HG02840 (cell line): ENCODE measurements around the gene CLDN6.

ENCODE experiments used
- ATAC-seq: cut with Tn5 transposase; IDR thresholded peaks from one replicate; pipeline ENCODE4 v1.9.1; 2021; ENCODE audit warnings: mild to moderate bottlenecking, moderate library complexity, moderate number of reproducible peaks; ENCODE audit not compliant: unreplicated experiment, low FRiP score

Gene CLDN6

DNA sequence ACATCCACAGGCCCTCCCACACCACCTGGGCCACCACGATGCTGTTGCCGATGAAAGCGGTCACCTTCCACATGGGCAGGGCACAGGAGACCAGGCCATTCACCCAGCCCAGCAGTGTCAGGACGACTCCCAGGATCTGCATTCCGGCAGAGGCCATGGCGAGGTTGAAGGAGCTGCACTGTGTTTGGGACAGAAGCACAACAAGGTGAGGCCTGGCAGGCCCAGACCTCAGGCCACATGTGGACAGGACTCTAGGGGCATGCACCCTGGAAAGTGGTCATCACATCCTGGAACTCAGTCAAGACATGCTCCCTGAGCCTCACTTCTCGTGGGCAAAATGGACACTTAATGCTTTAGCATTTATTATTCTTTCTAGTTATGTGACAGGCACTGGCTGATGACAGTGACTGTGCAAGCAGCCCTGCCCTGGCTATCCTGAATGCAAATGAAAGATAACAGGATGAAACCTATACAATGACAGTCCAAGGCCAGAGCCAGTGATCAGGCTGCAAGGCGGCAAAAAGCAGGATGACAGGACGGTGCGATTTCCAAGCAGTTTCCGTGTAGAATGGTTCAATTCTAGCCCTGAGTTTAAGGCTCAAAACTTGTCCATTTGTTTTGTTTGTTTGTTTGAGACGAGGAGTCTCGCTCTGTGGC, 2.0 kb downstream of the CLDN6 start:
- ATAC-seq = no peak

DNA sequence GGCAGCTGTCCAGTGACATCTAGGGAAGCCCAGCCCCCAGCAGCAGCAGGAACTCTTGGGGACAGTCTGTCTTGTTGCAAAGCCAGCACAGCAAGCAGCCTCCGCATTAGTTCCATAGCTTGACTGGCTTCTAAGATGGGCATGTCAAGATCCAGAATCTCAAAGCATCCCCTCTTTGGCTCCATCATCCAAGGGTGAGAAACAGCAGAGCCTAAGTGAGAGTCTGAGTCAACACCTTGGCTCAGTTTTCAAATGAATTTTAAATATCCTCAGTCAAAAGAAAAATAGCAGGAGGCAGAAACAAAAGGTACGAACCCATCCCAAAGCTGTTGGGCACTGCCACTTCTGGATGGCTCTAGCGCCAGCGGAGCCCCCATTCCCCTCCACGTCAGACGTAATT, 3.0 kb downstream of the CLDN6 start:
- no peak for ATAC-seq

DNA sequence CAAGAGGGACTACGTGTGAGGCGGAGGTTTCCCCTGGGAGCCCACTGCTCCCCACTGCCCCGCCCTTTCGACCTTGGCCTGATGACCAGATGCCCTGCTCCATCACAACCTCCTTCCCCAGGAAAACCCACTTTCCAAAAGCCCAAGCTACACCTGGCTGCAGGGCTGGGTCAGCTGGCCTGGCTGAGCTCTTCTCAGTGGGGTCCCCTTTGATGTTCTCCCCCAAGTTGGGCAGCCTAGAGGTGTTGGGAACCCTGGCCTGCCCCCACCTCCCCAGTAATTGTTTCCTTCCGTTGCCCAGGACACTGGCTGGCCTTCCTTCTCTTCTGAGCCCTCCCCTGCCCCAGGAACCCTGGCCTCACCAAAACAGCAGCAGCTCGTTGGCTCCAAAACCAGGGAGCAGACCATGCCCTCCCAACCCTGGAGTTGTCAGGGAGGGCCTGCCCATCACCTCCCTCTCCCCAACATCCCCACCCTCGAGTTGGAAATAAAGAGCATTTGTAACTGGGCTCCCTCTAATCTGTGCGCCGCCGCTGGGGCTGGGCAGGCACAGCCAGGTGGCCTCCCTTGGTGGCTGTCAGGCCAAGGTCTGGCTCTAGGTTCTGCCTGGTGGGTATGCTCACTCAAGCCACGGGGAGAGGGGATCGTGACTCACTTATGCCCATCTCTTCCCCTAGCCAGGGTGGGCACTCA, 3.8 kb downstream of the CLDN6 start:
- no peak for ATAC-seq

DNA sequence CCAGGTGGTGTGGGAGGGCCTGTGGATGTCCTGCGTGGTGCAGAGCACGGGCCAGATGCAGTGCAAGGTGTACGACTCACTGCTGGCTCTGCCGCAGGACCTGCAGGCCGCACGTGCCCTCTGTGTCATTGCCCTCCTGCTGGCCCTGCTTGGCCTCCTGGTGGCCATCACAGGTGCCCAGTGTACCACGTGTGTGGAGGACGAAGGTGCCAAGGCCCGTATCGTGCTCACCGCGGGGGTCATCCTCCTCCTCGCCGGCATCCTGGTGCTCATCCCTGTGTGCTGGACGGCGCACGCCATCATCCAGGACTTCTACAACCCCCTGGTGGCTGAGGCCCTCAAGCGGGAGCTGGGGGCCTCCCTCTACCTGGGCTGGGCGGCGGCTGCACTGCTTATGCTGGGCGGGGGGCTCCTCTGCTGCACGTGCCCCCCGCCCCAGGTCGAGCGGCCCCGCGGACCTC, 4.5 kb downstream of the CLDN6 start:
- no peak for ATAC-seq

DNA sequence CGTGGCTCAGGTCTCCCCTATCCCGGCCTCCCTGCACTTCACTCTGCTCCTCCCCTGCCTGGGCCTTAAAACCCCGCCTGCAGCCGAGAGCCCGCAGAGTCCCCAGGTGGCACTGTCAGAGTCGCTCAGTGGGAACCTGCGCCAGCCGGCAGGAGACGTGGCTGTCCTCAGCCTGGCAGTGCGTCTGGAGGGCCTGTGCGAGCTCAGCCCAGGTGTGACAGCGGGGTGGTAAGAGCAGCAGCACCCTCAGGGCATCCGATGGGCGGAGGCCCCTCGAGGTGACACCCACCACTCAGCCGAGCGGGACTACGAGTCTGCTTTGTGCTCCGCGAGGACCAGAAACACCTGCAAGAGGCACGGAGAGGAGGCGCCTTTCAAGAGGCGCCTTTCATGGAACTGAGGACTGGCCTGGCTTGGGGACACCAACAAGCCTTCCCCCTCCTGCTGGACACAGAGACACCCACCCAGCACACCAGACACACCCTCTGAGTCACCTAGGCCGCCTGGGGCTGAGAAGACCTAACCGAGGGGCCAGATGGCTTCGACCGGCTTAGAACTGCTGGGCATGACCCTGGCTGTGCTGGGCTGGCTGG, 5.1 kb downstream of the CLDN6 start, which contains the start of gene CLDN9:
Gene CLDN9, plus strand, starts transcription at position 96 of the 593 bp plus-strand sequence. Its CDS starts 440 bp downstream, at position 536.
- no peak for ATAC-seq

DNA sequence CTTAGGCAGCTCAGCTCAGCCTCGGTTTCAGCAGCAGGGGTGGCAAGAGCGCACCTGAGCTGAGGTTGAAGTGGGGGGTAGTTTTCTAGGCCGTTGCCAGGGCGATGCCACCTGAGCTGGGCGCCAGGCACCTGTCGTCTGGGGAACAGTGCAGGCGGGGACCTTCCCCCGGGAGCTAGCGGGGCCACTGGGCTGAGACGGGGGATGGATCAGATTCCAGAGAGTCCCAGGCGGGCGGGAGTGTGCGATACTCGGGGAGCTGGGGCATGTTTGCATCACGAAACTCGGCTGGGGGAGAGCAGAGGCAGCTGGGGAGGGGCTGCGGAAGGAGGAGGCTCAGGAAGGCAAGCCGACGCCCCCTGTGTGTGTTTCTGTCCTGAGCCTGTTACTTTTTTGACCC, 5.7 kb downstream of the CLDN6 start:
- ATAC-seq = no peak

DNA sequence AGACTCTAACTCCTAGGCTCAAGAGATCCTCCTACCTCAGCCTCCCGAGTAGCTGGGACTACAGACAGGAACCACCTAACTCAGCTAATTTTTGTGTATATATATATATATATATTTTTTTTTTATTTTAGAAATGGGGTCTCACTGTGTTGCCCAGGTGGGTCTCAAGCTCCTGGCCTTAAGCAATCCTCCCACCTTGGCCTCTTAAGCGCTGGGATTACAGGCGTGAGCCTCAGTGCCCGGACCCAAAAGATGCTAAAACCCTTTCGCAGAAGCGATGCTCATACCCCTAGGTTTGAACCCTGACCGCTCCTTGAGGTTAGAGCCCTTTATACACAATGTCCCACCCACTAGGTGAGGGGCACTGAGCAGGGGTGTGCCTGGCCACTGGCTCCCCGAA, 7.5 kb downstream of the CLDN6 start:
- no peak for ATAC-seq

DNA sequence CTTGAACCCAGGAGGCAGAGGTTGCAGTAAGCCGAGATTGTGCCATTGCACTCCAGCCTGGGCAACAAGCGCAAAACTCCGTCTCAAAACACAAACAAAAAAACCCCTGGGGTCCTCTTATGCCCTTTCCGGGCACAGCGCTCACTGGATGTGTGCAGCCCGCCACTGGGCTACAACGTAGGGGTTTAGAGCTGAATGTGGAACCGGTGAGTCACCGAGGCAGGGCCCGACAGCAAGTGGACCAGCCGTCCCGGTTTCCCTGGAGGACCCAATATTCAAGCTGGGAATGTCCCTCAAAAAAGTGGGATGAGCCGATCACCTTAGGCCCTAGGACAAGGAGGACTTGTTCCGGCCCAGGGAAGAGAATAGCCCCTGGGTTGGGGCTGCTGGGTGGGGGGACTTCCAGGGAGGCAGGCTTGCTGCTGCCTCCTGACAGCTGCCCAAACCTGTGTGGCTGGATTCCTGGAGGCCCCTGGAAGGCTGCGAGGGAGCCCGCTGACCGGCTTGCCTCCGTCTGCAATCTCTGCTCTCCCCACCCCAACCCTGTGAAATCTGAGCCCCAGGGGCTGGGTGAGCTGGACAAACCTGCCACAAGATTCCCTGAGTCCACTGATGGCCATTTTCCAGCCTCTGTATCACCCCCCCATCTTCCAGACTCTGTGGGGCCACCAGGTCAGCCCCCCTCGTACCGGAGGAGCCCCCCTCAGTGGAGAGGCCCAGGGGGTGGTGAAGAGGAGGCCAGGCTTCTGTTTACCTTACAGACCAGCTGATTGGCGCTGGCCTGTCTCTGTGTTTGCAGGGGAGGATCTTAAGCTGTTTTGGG, 8.2 kb downstream of the CLDN6 start:
- ATAC-seq = no peak

DNA sequence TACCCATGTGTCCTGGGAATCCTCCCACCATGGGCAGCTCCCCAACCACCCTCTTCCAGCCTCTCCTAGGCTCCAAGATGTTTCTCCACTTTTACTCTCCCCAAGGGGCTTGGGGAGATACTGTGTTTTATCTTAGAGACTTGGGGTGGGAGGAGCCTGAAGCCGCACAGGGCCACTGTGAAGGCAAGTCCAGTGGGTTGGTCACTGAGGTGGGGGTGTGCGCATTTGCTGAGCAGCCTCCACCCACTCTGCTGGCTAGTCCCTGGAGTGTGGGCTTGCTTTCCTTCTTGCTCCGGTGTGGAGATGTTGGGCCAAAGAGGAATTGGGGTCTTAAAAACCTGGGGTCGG, 9.3 kb downstream of the CLDN6 start:
- ATAC-seq = no peak

DNA sequence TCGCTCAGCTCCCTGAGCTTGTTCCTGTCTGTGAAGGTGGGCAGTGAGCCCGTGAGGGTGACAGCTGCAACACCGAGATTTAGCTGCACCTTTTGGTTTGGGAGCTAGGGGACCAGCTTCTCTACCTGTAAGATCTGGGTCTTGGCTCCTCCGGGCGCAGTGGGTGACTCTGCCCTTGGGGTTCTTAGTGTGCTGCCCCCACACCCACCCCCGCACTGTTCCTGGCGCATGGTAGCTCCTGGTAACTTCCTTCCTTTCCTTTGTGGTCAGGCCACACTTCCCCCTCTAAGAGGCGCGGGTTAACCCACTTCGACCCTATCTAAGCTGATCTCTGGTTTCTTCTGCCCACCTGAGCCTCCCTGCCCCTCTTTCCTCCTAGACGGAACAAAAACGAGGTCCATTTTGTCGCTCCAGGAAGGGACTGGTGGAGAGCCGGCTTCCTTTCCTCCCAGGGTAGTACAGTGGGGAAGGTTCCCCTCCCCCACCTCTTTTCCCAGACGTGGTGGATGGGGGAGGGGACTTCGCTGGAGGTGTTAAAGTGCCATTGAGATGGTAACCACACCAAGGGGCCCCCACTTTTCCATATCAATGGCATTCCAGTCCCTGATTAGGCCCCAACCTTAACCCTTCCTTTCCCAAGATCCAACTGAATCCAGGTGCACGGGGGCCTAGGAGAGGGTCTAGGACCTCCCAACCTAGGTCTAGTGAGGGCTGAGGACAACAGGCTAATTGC, 9.9 kb downstream of the CLDN6 start:
- no peak for ATAC-seq

DNA sequence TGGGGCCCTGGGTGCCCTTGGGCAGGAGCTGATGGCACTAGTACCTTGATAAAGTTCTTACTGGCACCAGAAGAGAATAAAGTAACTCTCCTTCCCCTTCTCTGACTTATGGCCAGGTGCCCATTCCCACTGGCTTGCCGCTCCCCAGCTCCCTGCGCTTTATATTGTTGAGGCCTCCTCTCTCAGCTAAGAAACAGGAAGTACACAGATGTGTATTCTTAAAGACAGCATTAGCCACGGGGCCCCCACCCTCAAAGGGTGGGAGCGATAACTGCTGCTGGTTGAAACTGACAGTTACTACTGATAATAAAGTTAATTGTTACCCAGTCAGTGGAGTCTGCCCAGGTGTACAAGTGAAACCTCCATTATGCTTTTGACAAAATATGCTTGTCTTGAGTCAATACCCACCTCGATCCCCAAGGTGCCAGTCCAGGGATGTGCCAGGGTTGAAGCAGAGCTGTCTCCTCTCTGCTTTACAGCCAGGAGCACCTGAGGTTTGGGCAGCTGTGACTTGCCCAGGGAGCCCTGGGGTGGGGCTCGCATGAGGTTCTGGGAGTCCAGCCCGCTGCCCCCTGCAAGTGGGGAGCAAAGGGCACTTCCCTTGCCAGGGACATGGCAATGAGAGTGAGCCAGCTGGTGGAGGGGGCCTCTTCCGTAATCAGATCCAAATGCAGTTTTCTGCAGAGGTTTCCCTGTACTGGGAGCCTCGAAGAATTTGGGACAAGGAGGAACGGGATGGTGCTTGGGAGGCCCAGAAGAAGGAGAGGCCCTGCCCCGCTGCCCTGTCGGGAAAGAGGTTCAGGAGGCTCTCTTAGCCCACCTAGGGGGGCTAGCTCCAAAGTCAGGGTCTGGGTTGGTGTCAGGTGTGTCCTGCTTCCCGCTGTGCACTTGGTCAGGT, 10.7 kb downstream of the CLDN6 start:
- no peak for ATAC-seq

DNA sequence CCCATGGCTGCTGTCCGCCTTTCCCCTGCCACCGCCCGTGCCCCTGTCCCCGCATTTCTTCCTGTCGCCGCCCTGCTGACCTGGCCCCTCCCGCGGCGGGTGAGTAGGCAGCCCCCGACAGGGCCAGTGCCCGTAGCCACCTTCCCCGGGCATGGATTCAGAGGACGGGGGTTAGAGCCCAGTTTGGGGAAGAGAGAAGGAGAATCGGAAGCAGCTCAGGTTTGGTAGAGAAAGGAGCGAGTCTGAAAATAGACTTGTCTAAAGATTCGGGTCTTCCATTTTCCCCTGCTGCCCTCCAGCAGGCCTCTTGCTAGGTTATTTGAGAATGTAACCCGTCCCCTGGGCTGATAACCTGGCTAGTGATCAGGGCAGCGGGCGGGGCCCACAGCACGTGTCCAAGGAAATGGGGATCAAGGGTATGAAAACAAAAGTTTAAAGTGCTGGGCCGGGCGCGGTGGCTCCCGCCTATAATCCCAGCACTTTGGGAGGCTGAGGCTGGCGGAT, 13.2 kb downstream of the CLDN6 start:
- ATAC-seq = no peak

DNA sequence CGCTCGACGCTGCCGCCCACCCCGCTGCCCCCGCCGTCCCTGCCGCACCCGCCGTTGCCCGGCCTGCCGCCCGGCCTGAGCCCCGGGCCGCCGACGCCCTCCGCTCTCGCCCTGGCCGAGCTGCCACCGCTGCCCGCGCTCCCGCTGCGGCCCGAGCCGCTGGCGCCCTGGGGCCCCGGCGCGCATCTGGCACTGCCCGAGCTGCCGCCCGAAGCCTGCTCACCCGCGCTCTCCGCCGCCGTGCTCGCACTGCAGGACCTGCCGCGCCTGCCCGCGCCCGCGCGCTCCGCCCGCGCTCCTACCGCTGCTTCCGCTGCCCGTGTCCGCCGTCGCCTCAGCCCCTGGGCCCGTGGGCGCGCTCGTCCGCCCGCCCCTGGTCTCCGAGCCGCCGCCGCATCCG, 13.7 kb downstream of the CLDN6 start:
- peak; percentile 17 for ATAC-seq

DNA sequence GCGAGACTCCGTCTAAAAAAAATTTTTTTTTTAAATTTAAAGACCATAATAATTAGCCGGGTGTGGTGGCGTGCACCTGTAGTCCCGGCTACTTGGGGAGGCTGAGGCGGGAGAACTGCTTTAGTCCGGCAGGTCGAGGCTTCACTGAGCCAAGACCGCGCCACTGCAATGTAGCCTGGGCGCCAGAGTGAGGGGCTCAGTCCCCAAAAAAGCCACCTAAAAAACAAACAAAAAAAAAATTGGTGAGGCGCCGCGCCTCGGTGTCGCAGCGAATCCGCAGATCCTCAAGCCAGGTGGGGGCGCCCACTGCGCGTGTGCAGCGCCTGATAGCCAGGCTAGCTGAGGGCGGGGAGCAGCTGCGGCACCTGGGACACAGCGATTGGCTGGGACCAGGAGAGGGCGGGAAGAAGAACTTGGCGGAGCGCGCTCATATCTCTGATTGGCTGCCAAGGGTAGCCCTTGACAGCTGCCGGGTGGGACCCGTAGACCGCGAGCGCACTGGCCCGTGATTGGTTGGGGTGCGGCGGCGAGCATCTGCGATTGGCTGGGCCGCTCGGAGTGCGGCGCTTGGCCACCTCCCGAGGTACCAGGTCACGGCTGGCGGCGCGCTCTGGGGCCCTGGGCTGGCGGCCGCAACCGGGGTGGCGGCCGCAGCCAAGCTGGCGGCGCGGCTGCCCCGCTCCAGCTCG, 14.3 kb downstream of the CLDN6 start:
- ATAC-seq = peak; percentile 95

DNA sequence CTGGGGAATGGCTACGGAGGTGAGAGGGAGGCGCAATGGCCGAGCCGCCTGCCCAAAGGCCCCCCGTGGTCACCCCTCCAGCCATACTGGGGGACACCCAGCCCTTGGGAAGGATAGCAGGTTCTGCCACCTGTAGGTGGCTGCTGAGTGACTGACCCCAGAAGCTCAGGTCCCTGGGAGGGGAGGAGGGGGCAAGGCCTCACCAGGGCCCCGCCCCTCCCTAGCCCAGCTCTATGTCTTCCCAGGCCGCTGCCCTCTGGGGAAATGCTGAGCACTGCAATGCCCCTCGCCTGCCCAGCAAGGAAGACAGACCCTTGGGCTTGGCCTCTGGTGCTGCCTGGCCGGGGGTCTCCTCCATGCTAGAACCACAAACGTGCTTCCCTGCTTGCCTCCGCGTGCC, 16.7 kb downstream of the CLDN6 start:
- no peak for ATAC-seq

DNA sequence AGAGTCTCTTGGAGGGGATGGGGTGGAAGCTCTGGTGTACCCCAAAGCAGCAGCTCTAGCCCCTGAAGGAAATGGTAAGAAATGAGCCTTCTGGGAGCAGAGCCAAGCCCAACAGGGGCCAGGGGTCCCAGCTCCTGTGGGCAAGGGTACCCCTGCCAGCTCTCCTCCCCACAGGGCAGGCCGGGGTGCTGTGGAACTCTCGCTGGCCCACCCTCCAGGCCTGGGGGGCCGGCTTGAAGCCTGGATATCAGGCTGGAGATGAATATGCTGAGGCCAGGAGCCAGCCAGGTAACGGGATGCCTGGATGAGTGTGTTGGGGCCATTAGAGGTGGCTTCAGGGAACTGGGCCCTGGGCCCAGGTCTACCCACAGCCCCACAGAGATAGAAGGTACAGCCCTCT, 17.4 kb downstream of the CLDN6 start:
- no peak for ATAC-seq

DNA sequence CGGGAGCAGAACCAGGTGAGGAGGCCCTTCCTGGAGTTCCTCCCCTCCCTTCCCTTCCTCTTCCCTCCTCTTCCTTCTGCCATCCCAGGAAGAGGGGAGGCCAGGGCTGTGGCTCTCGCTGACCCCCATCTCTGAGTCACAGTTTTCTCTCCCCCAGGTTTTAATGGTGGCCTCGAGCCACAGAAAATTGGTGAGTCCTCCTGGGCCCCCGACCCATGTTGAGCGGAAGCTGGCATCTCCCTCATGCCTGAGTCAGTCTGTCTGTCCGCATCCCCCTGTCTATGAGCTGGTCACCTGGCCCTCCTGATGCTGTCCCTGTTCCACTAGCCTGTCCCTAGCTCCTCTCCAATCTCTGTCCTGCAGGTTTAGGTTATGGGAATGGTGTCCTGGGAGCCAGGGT, 18.1 kb downstream of the CLDN6 start:
- ATAC-seq = no peak

DNA sequence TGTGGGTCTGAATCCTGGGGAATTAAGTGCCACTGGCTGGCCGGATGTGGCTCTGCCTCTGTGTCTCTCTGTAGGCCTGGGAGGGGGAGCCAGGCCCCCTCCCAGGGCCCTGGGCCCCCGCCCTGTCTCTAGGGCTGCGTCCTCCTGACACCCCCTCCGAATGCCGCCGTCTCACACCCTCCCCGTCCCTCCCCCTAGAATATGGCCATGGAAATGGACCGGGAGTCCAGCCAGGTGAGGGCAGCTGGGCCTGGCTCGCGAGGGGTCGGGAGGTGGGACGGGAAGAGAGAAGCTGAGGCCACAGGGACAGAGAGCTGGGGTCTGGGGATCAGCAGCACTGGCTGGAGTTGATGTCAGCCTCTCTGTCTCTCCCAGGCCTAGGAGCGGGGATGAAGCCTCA, 21.7 kb downstream of the CLDN6 start:
- ATAC-seq = no peak
